Nephron (organoid): ENCODE results near the gene TSPAN14.
"Not testable (repeated sequence)": the region's sequence is repeated elsewhere in the genome, so short reads cannot be mapped to it uniquely, and the experiment has no call there.

Source experiments
- H3K27ac Mint-ChIP-seq, 3 experiments: 2 replicates each; pipeline ENCODE4 v1.8.0; 2020; ENCODE audit warnings: mixed read lengths in 3 of 3, mild to moderate bottlenecking in 2 of 3, moderate library complexity in 1 of 3
- H3K27me3 Mint-ChIP-seq: 2 replicates; pipeline ENCODE4 v1.8.0; 2021; ENCODE audit warnings: low read depth, mild to moderate bottlenecking, moderate library complexity, mixed read lengths
- H3K36me3 Mint-ChIP-seq: 2 replicates; pipeline ENCODE4 v1.8.0; 2020; ENCODE audit warnings: low read depth, mixed read lengths
- H3K4me1 Mint-ChIP-seq: 2 replicates; pipeline ENCODE4 v1.8.0; 2020; ENCODE audit warnings: mixed read lengths
- H3K4me3 Mint-ChIP-seq, 3 experiments: 2 replicates each; pipeline ENCODE4 v1.8.0; 2020; ENCODE audit warnings: mild to moderate bottlenecking in 3 of 3, mixed read lengths in 3 of 3, moderate library complexity in 2 of 3
- H3K9me3 Mint-ChIP-seq: 2 replicates; pipeline ENCODE4 v1.8.0; 2020; ENCODE audit warnings: mixed read lengths
- CTCF ChIP-seq, 3 experiments: fragments of 200-600 bp; sonication (generic); IDR thresholded peaks; one replicate each; pipeline ENCODE4 v1.5.0; 2021; ENCODE audit warnings: antibody characterized with exemption in 3 of 3; ENCODE audit not compliant: unreplicated experiment in 3 of 3

TSPAN14 gene

GRCh38 chr10:80540981-80541750, 87.1 kb downstream of the TSPAN14 start:
- H3K36me3 Mint-ChIP-seq = peaks cover 8% of the 10 kb centered on the region
- no peak overlapping the region for H3K4me3 Mint-ChIP-seq
- TF ChIP-seq CTCF (IDR thresholded peaks at IDR 0.05; ENCODE audit: unreplicated experiment in 3 of 3) = no peak
- H3K9me3 Mint-ChIP-seq = peaks cover 8% of the 10 kb centered on the region
- H3K27me3 Mint-ChIP-seq = peaks cover 11% of the 10 kb centered on the region
- peaks cover 38% of the 10 kb centered on the region for H3K4me1 Mint-ChIP-seq
- peak overlapping the region; percentile 56 to 88 (median 58) for H3K27ac Mint-ChIP-seq

- Mint-ChIP-seq H3K4me3 (no peak overlapping the region), H3K27ac (peak overlapping the region in 1 of 3 experiments; percentile 72), H3K36me3 (peaks cover 4% of the 10 kb centered on the region), H3K27me3 (peaks cover 11% of the 10 kb centered on the region), H3K4me1 (peaks cover 33% of the 10 kb centered on the region), H3K9me3 (peaks cover 4% of the 10 kb centered on the region)
- no peak for TF ChIP-seq CTCF (IDR thresholded peaks at IDR 0.05; ENCODE audit: unreplicated experiment in 3 of 3)
Observed at GRCh38 chr10:80542053-80542452, 87.9 kb downstream of the TSPAN14 start.

- H3K36me3 Mint-ChIP-seq = no peaks in the 10 kb centered on the region
- H3K27me3 Mint-ChIP-seq = peaks cover 11% of the 10 kb centered on the region
- TF ChIP-seq CTCF (IDR thresholded peaks at IDR 0.05; ENCODE audit: unreplicated experiment in 3 of 3) = no peak
- H3K9me3 Mint-ChIP-seq = no peaks in the 10 kb centered on the region
- peak overlapping the region in 2 of 3 experiments; percentile 27 to 33 for H3K27ac Mint-ChIP-seq
- peaks cover 26% of the 10 kb centered on the region for H3K4me1 Mint-ChIP-seq
- H3K4me3 Mint-ChIP-seq = no peak overlapping the region
Observed at GRCh38 chr10:80542652-80543318, 88.7 kb downstream of the TSPAN14 start.

GRCh38 chr10:80543319-80543672, 89.2 kb downstream of the TSPAN14 start:
- Mint-ChIP-seq H3K4me1 (peaks cover 21% of the 10 kb centered on the region), H3K27me3 (peaks cover 11% of the 10 kb centered on the region)
- H3K4me3 Mint-ChIP-seq, H3K36me3 Mint-ChIP-seq, H3K27ac Mint-ChIP-seq, H3K9me3 Mint-ChIP-seq: not testable (repeated sequence)

- Mint-ChIP-seq H3K9me3 (no peaks in the 10 kb centered on the region), H3K27ac (no peak overlapping the region), H3K4me1 (peaks cover 18% of the 10 kb centered on the region)
Observed at GRCh38 chr10:80544316-80544953, 90.3 kb downstream of the TSPAN14 start.

More at GRCh38 chr10:80544316-80544953, 90.3 kb downstream of the TSPAN14 start:
- Mint-ChIP-seq H3K4me3 (no peak overlapping the region), H3K36me3 (no peaks in the 10 kb centered on the region), H3K27me3 (peaks cover 11% of the 10 kb centered on the region)
- TF ChIP-seq CTCF (IDR thresholded peaks at IDR 0.05; ENCODE audit: unreplicated experiment in 3 of 3) = no peak
